ENCODE data around the gene SLC25A33.

Gene SLC25A33

GRCh38 chr1:9628541-9629444, 89.5 kb downstream of the SLC25A33 start:
- DNase-seq: no peak

GRCh38 chr1:9629445-9630201, 90.4 kb downstream of the SLC25A33 start:
- DNase-seq: peak; percentile 77

DNA sequence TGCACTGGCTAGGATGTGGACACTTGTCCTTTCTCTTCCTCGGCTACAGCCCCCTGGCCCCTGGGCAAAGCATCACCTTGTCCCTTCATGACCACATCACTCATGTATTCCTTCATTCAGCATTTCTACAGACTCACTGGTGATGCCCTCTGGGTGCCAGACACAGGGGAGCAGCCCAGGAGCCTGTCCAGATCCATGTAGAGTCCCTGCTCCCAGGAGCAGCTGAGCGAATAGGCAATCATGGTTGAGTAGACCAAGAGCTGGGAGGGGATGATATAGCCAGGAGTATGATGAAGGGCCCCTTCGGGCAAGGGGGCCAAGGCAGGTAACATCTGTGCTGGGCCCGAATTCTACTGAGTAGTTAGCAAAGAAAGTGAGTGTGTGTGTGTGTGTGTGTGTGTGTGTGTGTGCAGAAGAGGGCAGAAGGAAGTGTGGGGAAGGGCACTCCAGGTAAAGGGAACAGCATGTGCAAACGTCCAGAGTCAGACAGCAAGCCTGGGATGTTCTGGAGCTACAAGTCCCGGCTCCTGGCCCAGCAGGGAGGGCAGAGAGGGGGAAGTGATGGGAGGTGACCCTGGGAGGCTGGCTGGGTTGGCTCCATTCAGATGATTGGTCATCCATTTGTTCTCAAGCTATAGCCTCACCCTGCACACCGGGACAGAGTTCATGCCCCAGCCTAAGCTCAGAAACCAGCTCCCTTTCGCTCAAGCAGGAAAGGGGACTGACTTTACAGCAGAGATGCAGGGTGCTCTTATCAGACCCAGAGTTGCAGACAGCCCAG, 91.3 kb downstream of the SLC25A33 start:
- no peak for DNase-seq

GRCh38 chr1:9631613-9632012, 92.3 kb downstream of the SLC25A33 start:
- DNase-seq: no peak

DNA sequence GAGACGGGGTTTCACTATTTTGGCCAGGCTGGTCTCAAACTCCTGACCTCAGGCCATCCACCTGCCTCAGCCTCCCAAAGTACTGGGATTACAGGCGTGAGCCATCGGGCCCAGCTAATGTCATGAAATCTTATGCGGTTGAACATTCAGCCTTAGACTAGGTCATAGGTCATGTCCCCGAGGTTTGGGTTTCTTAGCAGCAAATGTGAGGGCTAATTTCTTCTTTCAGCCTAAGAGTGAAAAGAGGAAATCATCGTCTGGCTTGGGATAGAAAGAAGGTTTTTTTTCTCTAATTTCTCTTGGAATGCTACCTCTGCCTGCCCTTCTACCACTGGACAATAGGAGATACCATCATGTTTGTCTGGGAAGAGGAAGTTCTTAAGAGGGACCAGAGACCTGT, 94.2 kb downstream of the SLC25A33 start:
- peak; percentile 60 for DNase-seq

DNA sequence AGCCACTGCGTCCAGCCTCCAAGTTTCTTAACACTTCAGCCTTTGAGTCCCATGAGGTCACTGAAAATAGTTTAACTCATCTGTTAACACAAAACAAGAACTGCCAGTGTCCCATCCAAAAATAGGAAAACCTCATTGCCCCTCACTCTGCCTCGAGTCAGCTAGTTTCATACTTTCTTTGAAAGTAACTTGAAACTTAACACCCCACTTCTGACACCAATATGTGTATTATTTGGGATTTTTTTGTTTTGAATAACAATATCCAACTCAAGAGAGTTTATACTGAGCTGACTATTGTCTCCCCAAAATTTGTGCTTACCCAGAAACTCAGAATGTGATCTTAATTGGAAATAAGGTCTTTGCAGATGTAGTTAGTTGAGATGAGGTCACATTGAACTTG, 95.3 kb downstream of the SLC25A33 start:
- DNase-seq: no peak
